Measurements from ENCODE around the gene DYRK1A.

The DYRK1A gene

GRCh38 chr21:37458669-37459276 is 92.2 kb downstream of the DYRK1A start:
- peaks cover 46% of the 10 kb centered on the region for H3K4me1 ChIP-seq (ENCODE audit: insufficient read depth, low read length)

GRCh38 chr21:37459575-37459974 is 93.0 kb downstream of the DYRK1A start:
- H3K4me3 ChIP-seq (ENCODE audit: low read length) = no peak overlapping the region
- H3K9me3 ChIP-seq (ENCODE audit: insufficient read depth, low read depth, low read length) = no peaks in the 10 kb centered on the region
- no peak overlapping the region for H3K9ac ChIP-seq (ENCODE audit: low read depth, low read length)
- H3K36me3 ChIP-seq (ENCODE audit: insufficient read depth, low read depth, low read length) = peaks cover 3% of the 10 kb centered on the region; the same call in 1 of the 2 replicates
- no peaks in the 10 kb centered on the region for H3K27me3 ChIP-seq (ENCODE audit: insufficient read depth, low read length)
- H3K4me1 ChIP-seq (ENCODE audit: insufficient read depth, low read length) = peaks cover 48% of the 10 kb centered on the region
- H3K27ac ChIP-seq (ENCODE audit: low read length) = no peak overlapping the region

More at GRCh38 chr21:37458669-37459276, 92.2 kb downstream of the DYRK1A start:
- Histone ChIP-seq H3K36me3 (ENCODE audit: insufficient read depth, low read depth, low read length) (peaks cover 3% of the 10 kb centered on the region; the same call in 1 of the 2 replicates), H3K27me3 (ENCODE audit: insufficient read depth, low read length) (no peaks in the 10 kb centered on the region), H3K4me3 (ENCODE audit: low read length) (no peak overlapping the region), H3K27ac (ENCODE audit: low read length) (no peak overlapping the region), H3K9ac (ENCODE audit: low read depth, low read length) (no peak overlapping the region), H3K9me3 (ENCODE audit: insufficient read depth, low read depth, low read length) (no peaks in the 10 kb centered on the region)

GRCh38 chr21:37460196-37460595 is 93.6 kb downstream of the DYRK1A start:
- Histone ChIP-seq H3K9ac (ENCODE audit: low read depth, low read length) (no peak overlapping the region), H3K27ac (ENCODE audit: low read length) (no peak overlapping the region), H3K36me3 (ENCODE audit: insufficient read depth, low read depth, low read length) (peaks cover 3% of the 10 kb centered on the region; the same call in 1 of the 2 replicates), H3K27me3 (ENCODE audit: insufficient read depth, low read length) (no peaks in the 10 kb centered on the region), H3K4me1 (ENCODE audit: insufficient read depth, low read length) (peaks cover 48% of the 10 kb centered on the region), H3K9me3 (ENCODE audit: insufficient read depth, low read depth, low read length) (no peaks in the 10 kb centered on the region), H3K4me3 (ENCODE audit: low read length) (no peak overlapping the region)

- peaks cover 48% of the 10 kb centered on the region for H3K4me1 ChIP-seq (ENCODE audit: insufficient read depth, low read length)
- H3K9me3 ChIP-seq (ENCODE audit: insufficient read depth, low read depth, low read length) = no peaks in the 10 kb centered on the region
- no peak overlapping the region for H3K27ac ChIP-seq (ENCODE audit: low read length)
- H3K4me3 ChIP-seq (ENCODE audit: low read length) = no peak overlapping the region
- H3K27me3 ChIP-seq (ENCODE audit: insufficient read depth, low read length) = no peaks in the 10 kb centered on the region
- H3K9ac ChIP-seq (ENCODE audit: low read depth, low read length) = no peak overlapping the region
- H3K36me3 ChIP-seq (ENCODE audit: insufficient read depth, low read depth, low read length) = no peaks in the 10 kb centered on the region; the same call in 1 of the 2 replicates
Measured at GRCh38 chr21:37461479-37461878, 94.9 kb downstream of the DYRK1A start.

- H3K27ac ChIP-seq (ENCODE audit: low read length) = no peak overlapping the region
- peaks cover 48% of the 10 kb centered on the region for H3K4me1 ChIP-seq (ENCODE audit: insufficient read depth, low read length)
- no peaks in the 10 kb centered on the region for H3K9me3 ChIP-seq (ENCODE audit: insufficient read depth, low read depth, low read length)
- no peaks in the 10 kb centered on the region for H3K27me3 ChIP-seq (ENCODE audit: insufficient read depth, low read length)
- H3K36me3 ChIP-seq (ENCODE audit: insufficient read depth, low read depth, low read length) = no peaks in the 10 kb centered on the region; the same call in 1 of the 2 replicates
- no peak overlapping the region for H3K9ac ChIP-seq (ENCODE audit: low read depth, low read length)
- no peak overlapping the region for H3K4me3 ChIP-seq (ENCODE audit: low read length)
Measured at GRCh38 chr21:37462087-37462861, 95.7 kb downstream of the DYRK1A start.

GRCh38 chr21:37463083-37463801 is 96.7 kb downstream of the DYRK1A start:
- H3K9ac ChIP-seq (ENCODE audit: low read depth, low read length) = no peak overlapping the region
- H3K4me3 ChIP-seq (ENCODE audit: low read length) = no peak overlapping the region
- no peaks in the 10 kb centered on the region for H3K9me3 ChIP-seq (ENCODE audit: insufficient read depth, low read depth, low read length)
- peaks cover 9% of the 10 kb centered on the region; the same call in 1 of the 2 replicates for H3K36me3 ChIP-seq (ENCODE audit: insufficient read depth, low read depth, low read length)
- H3K27me3 ChIP-seq (ENCODE audit: insufficient read depth, low read length) = no peaks in the 10 kb centered on the region
- peaks cover 47% of the 10 kb centered on the region for H3K4me1 ChIP-seq (ENCODE audit: insufficient read depth, low read length)
- no peak overlapping the region for H3K27ac ChIP-seq (ENCODE audit: low read length)

- H3K9me3 ChIP-seq (ENCODE audit: insufficient read depth, low read depth, low read length) = no peaks in the 10 kb centered on the region
- H3K36me3 ChIP-seq (ENCODE audit: insufficient read depth, low read depth, low read length) = peaks cover 13% of the 10 kb centered on the region; the same call in 1 of the 2 replicates
- no peak overlapping the region for H3K9ac ChIP-seq (ENCODE audit: low read depth, low read length)
- no peaks in the 10 kb centered on the region for H3K27me3 ChIP-seq (ENCODE audit: insufficient read depth, low read length)
- no peak overlapping the region for H3K27ac ChIP-seq (ENCODE audit: low read length)
- H3K4me3 ChIP-seq (ENCODE audit: low read length) = no peak overlapping the region
- H3K4me1 ChIP-seq (ENCODE audit: insufficient read depth, low read length) = peaks cover 16% of the 10 kb centered on the region
Measured at GRCh38 chr21:37467082-37467481, 100.5 kb downstream of the DYRK1A start.

GRCh38 chr21:37468909-37469308 is 102.3 kb downstream of the DYRK1A start:
- no peaks in the 10 kb centered on the region; the same call in 1 of the 2 replicates for H3K4me1 ChIP-seq (ENCODE audit: insufficient read depth, low read length)
- no peaks in the 10 kb centered on the region for H3K9me3 ChIP-seq (ENCODE audit: insufficient read depth, low read depth, low read length)
- H3K9ac ChIP-seq (ENCODE audit: low read depth, low read length) = no peak overlapping the region
- H3K36me3 ChIP-seq (ENCODE audit: insufficient read depth, low read depth, low read length) = peaks cover 27% of the 10 kb centered on the region; the same call in 1 of the 2 replicates
- no peaks in the 10 kb centered on the region for H3K27me3 ChIP-seq (ENCODE audit: insufficient read depth, low read length)
- no peak overlapping the region for H3K4me3 ChIP-seq (ENCODE audit: low read length)
- no peak overlapping the region for H3K27ac ChIP-seq (ENCODE audit: low read length)

GRCh38 chr21:37469441-37469840 is 102.9 kb downstream of the DYRK1A start:
- H3K4me1 ChIP-seq (ENCODE audit: insufficient read depth, low read length) = no peaks in the 10 kb centered on the region; the same call in 1 of the 2 replicates
- no peak overlapping the region for H3K4me3 ChIP-seq (ENCODE audit: low read length)
- no peak overlapping the region for H3K9ac ChIP-seq (ENCODE audit: low read depth, low read length)
- H3K36me3 ChIP-seq (ENCODE audit: insufficient read depth, low read depth, low read length) = peaks cover 27% of the 10 kb centered on the region; the same call in 1 of the 2 replicates
- H3K9me3 ChIP-seq (ENCODE audit: insufficient read depth, low read depth, low read length) = no peaks in the 10 kb centered on the region
- H3K27me3 ChIP-seq (ENCODE audit: insufficient read depth, low read length) = no peaks in the 10 kb centered on the region
- no peak overlapping the region for H3K27ac ChIP-seq (ENCODE audit: low read length)

GRCh38 chr21:37472581-37472980 is 106.0 kb downstream of the DYRK1A start:
- Histone ChIP-seq H3K27me3 (ENCODE audit: insufficient read depth, low read length) (no peaks in the 10 kb centered on the region), H3K9me3 (ENCODE audit: insufficient read depth, low read depth, low read length) (no peaks in the 10 kb centered on the region), H3K27ac (ENCODE audit: low read length) (no peak overlapping the region), H3K36me3 (ENCODE audit: insufficient read depth, low read depth, low read length) (peaks cover 29% of the 10 kb centered on the region; the same call in 1 of the 2 replicates), H3K9ac (ENCODE audit: low read depth, low read length) (no peak overlapping the region), H3K4me1 (ENCODE audit: insufficient read depth, low read length) (peaks cover 19% of the 10 kb centered on the region; the same call in 1 of the 2 replicates), H3K4me3 (ENCODE audit: low read length) (no peak overlapping the region)

GRCh38 chr21:37473491-37473890 is 106.9 kb downstream of the DYRK1A start:
- H3K36me3 ChIP-seq (ENCODE audit: insufficient read depth, low read depth, low read length) = peaks cover 22% of the 10 kb centered on the region; the same call in 1 of the 2 replicates

More at GRCh38 chr21:37473491-37473890, 106.9 kb downstream of the DYRK1A start:
- Histone ChIP-seq H3K4me3 (ENCODE audit: low read length) (no peak overlapping the region), H3K27ac (ENCODE audit: low read length) (no peak overlapping the region), H3K9ac (ENCODE audit: low read depth, low read length) (no peak overlapping the region), H3K4me1 (ENCODE audit: insufficient read depth, low read length) (peaks cover 19% of the 10 kb centered on the region; the same call in 1 of the 2 replicates), H3K27me3 (ENCODE audit: insufficient read depth, low read length) (no peaks in the 10 kb centered on the region), H3K9me3 (ENCODE audit: insufficient read depth, low read depth, low read length) (no peaks in the 10 kb centered on the region)
